Peyer's patch (tissue), 4 donors: ENCODE results near the gene CHTF18.

ENCODE experiments used
- CTCF ChIP-seq, 6 experiments: fragments of 450-650 bp in 4 of 6; fragments of 200-600 bp in 2 of 6; sonication (generic) in 1 of 6; IDR thresholded peaks; one replicate each; pipeline ENCODE4 v1.5.1; 2017 to 2019; ENCODE audit warnings: antibody characterized with exemption in 6 of 6, mild to moderate bottlenecking in 3 of 6, moderate library complexity in 1 of 6
- POLR2A ChIP-seq, 2 donors: fragments of 450-650 bp; IDR thresholded peaks; one replicate each; pipeline ENCODE4 v1.5.1; 2017; ENCODE audit warnings: antibody characterized with exemption in 2 of 2, mild to moderate bottlenecking in 2 of 2, moderate library complexity in 2 of 2

- TF ChIP-seq CTCF (IDR thresholded peaks at IDR 0.05) (no peak), POLR2A (IDR thresholded peaks at IDR 0.05) (no peak)
These were observed 10.0 kb upstream of the CHTF18 start for GRCh38 chr16:778447-778846.
